Mammary microvascular endothelial cell (primary cell): ENCODE measurements around the gene KDM4B. TPM values are rescaled to one million over a fixed set of nuclear protein-coding genes. Genes with fewer than 3 reads are reported as not detected.

Experiments
- total RNA-seq: library from RNA; depleted of rRNA; stranded (reverse); fragments of >200 nt; gene quantifications from 2 replicates; pipeline ENCODE4 v1.2.3, GENCODE V29; 2015

KDM4B gene
- total RNA-seq: 15.1 and 18.2 TPM in 2 replicates

DNA sequence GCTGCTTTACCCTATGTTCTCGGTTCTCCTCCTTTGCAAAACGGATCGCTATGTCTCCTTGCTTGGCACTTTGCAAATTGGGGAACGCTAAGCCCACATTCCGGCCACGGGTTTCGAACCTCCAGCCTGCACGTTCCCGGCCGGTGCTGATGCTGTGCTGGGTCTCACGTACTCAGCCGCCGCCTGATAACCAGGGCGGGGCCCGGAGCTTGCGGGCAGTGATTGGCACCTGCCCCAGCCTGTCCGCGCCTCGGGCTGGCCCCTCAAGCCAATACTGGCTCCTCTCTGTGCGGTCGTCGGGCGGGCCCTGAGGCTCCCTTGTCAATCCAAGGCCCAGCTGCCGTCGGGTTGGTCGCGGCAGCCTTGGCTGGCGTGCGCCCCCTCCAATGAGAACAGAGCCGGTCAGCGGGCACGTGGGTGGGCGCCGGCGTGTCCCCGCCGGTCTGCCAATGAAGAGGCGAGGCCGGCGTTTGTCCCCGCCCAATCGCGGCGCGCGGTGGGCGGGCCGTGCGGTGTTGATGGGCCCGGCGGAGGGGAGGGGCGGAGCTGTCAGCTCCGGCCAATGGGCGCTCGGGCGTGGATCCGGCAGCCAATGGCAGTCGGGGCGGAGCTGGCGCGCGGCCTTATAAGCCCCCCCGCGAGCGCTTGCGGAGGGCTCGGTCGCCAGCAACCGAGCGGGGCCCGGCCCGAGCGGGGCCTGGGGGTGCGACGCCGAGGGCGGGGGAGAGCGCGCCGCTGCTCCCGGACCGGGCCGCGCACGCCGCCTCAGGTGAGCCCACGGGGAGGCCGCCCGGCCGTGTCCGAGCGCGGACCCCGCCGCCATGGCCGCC, at the start of gene KDM4B:
Gene KDM4B, plus strand, starts transcription at position 652 of the 830 bp plus-strand sequence. CDS start 63,778 bp downstream, outside the sequence.

Other genes with a start within 250 kb of the KDM4B start
- 91.9 and 113 TPM in 2 replicates for gene DPP9, start 245.3 kb upstream of the KDM4B start, total RNA-seq
- gene FEM1A, start 177.4 kb upstream of the KDM4B start, total RNA-seq: 14.1 and 14.5 TPM in 2 replicates
- 5.2 and 5.4 TPM in 2 replicates for gene TICAM1, start 137.4 kb upstream of the KDM4B start, total RNA-seq
- 78.5 and 96.7 TPM in 2 replicates for gene PLIN3, start 101.4 kb upstream of the KDM4B start, total RNA-seq
- not detected in 2 replicates for gene ARRDC5, start 66.2 kb upstream of the KDM4B start, total RNA-seq
- gene UHRF1, start 59.6 kb upstream of the KDM4B start, total RNA-seq: 47.1 and 53.8 TPM in 2 replicates